ENCODE measurements around the gene LENG1. TPM values are rescaled to one million over a fixed set of nuclear protein-coding genes. Genes with fewer than 3 reads are reported as not detected.

LENG1 gene
- total and polyA plus RNA-seq, 9 of the 15 experiments (the other 6 are each of a cell fraction or from before 2014, with no cell fraction given), result 0.30 to 10.5 (median 4.7) TPM

GRCh38 chr19:54189145-54189734, 29.7 kb upstream of the LENG1 start, which contains the start of gene MBOAT7 (continued):
- TF ChIP-seq ZNF407 (IDR thresholded peaks at IDR 0.05; ENCODE audit: low read depth) (no peak), SIN3B (IDR thresholded peaks at IDR 0.05; ENCODE audit: low read depth) (peak; percentile 72; the same call in 1 of the 2 replicates), USF2 (CRISPR knock-in tag; IDR thresholded peaks at IDR 0.05) (no peak), TFE3 (CRISPR knock-in tag; IDR thresholded peaks at IDR 0.05) (no peak), ZNF764 (CRISPR knock-in tag; IDR thresholded peaks at IDR 0.05; ENCODE audit: low read depth) (no peak), ZNF449 (CRISPR knock-in tag; IDR thresholded peaks at IDR 0.05) (no peak), GTF3C2 (IDR thresholded peaks at IDR 0.05; ENCODE audit: borderline replicate concordance, extremely low read depth, insufficient read length) (peak; percentile 18), PREB (CRISPR knock-in tag; IDR thresholded peaks at IDR 0.05) (no peak), CBX2 (IDR thresholded peaks at IDR 0.05; ENCODE audit: insufficient read depth, low read length, poor library complexity, severe bottlenecking) (no peak)

Measured in K562 (cell line).